ENCODE measurements around the gene RASL11B.
A peak's percentile ranks its signal among the peaks of the same experiment; 100 is the strongest.

The RASL11B gene

GRCh38 chr4:52876069-52876468 lies 14.0 kb downstream of the RASL11B start:
- DNase-seq: no peak

GRCh38 chr4:52877036-52877435 lies 14.9 kb downstream of the RASL11B start:
- DNase-seq: no peak

- no peak for DNase-seq
These were observed 15.6 kb downstream of the RASL11B start for GRCh38 chr4:52877694-52878093.

- no peak for DNase-seq
These were observed 17.4 kb downstream of the RASL11B start for GRCh38 chr4:52879471-52879870.

GRCh38 chr4:52880994-52881393 lies 18.9 kb downstream of the RASL11B start:
- no peak for DNase-seq

DNA sequence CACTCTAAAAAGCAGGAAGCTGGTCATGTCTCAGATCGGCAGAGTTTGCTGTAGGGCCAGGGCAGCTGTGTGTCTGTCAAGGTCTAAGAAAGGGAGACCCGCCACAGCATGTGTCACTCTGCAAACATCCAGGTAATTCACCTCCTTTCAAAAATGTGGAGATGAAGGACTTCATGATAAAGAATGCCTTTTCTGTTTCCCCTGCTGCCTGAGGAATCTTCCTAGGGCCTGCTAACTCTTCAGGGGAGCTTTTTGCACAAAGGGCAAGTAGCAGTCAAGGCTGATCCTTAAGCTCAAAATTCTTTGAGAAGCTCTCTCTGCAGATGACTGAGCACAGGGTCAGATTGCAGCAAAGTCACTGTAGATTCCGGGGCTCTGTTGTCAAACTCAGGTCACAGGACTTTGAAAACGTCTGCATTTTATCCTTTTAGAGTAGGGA lies 21.1 kb downstream of the RASL11B start:
- no peak for DNase-seq

DNA sequence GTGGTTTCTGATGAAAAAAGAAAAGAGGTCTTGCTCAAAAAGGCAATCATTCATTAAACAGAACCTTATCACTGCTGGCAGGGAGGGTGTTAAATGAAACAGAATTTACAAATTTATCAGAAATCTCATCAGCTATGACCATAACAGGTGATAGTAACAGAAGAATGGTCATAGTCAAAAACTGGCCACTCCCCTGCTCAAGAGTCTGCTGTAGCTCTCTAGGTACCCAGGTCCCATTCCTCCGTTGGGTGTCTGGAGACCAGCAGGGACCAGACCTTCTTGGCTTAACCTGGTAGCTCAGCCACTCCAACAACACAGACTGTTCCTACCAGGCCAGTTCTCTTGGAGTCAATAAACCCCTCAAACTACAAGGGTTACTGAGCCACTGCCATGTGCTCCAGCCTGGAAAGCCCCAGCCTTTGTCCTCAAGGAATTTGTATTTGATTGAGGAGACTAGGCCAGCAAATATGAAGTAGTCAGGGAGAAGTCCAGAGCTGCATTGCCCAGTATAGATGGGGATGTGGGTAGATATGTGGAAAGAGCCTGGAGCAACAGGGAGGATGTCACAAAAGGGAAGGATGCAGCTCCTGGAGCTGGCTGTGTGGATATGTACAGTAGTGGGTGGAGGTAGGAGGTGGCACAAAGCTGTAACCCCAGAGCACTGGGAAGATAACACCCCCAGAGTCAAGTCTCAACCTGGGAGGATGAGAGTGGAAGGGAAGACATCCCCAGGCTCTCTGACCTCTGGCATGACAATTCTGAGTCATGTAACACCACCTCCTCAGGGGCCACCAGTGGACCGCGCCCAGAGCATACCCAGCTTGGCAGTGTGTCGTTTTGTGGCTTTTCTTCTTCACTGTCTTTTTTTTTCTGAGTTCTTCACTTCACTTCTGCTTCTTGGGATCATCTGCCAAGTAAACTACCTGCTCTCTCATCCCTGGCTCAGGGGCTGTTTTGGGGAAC lies 21.9 kb downstream of the RASL11B start:
- no peak for DNase-seq

DNA sequence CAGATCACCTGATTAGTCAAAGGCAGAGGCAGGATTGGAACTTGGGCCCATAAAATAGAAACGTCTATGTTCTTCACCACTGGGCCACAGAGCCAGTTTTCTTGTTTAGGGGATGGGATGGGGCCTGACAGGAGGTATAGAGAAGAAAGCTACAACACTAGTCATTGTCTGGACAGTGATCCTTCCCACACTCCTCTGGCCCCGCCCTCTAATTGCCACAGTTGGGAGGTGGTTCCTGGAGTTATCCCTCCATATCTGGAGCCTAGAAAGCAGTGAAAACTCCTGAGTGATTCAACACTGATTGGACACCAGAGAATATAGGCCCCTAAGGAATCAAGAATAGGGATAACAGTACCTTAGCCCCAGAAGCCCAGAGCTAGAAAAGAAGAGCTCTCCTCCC lies 22.9 kb downstream of the RASL11B start:
- DNase-seq: no peak

DNA sequence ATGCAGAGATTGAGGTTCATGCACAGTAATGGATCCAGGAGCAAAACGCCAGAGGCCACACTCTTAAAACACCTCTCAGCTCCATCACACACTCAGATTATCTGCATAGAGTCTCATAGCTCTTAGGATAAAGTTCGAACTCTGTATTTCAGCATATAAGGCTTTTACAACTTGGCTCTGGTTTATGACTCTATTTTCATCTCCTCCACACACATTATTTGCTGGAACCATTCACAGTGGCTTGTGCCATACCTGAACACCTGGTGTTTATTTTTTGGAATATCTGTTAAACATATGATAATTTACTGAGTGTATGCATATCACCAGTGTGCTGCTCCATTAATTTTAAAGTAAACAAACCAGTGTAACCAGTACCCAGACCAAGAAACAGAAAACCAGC lies 27.2 kb downstream of the RASL11B start:
- DNase-seq: no peak

GRCh38 chr4:52889778-52890520 lies 27.8 kb downstream of the RASL11B start:
- DNase-seq: no peak

DNA sequence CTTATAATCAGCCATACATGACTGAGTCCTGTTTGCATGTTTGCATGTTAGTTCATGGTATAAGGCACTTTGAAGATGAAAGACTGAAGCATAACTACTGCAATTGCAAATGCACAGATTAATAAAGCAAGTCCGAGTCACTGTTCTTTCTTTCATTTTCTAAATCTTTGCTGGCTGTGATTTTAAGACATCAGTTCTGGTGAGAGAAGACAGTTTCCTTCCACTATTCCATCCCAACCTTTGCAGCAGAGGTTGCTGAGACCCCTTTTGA lies 28.3 kb downstream of the RASL11B start:
- DNase-seq: no peak

DNA sequence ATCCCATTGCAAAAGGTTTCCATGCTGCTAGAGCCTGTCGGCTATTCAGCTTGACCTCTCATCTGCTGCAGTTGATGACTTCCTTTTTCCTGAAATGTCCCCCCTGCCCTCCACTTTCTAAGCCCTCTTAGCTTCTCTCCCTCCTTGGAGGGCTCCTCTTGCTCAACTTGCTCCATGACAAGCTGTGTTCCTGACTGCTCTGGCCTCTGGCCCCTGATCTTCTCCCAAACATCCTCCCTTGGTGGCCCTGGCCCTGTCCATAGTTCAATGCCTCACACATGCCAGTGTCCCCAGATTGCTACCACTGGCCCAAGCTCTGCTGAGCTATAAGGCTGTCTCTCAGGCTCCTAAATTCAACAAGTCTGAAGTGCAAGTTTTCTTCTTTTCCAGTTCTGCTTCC lies 29.6 kb downstream of the RASL11B start:
- DNase-seq: no peak

DNA sequence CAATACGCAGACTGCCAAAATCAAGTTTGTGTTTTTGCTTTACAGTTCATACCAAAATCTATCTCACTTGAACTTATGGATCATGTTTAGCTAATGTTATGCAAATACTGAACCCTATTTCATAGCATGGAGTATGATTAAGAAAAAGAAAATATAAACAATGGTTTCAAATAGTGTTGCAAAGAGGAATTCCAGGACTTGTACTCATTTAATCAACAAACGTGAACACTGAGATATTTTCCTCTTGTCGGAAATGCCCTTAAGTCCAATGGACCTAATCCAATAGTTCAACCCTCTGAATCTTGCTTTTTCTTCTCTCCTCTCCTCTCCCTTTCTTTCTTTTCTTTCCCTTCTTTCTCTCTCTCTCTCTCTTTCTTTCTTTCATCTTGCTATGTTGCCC lies 30.8 kb downstream of the RASL11B start:
- DNase-seq: no peak

DNA sequence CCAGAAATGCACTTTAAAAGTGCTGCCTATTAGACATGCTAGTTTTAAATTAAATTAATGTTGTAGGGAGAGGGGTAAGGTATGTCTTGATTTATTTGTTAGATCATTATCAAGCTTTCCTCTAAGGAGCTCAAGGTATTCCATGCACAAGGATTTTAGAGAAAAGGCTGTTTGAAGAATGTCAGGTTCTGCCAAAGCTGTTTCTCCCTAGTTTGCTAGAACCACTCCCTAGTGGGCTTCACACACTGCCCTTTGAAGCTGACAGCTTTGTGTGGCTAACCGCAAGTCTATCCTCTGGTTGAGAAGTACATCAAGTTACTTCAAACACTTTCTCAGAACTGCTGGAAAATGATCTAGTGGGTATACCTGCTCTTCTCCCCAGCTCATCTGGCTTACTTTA lies 32.3 kb downstream of the RASL11B start:
- no peak for DNase-seq

GRCh38 chr4:52903273-52903672 lies 41.2 kb downstream of the RASL11B start:
- DNase-seq: no peak

GRCh38 chr4:52904421-52904820 lies 42.3 kb downstream of the RASL11B start:
- DNase-seq: no peak

- DNase-seq: no peak
These were observed 45.4 kb downstream of the RASL11B start for GRCh38 chr4:52907510-52907909.

DNA sequence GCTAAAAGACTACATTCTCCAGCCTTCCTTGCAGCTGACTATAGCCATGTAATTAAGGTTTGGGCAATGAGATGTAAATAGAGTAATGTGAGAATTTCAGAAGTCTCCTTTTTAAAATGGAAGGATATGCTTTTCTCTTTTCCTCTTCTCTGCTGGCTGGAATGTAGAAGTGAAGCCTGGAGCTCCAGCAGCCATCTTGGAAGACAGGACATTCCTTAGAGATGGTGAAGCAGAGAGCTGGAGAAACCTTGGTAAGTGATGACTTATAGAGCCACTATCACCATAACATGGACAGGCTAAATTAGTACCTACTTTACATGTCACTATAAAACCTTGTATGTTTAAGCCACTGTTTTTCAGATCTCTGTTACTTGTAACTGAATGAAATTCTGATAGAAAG lies 48.0 kb downstream of the RASL11B start:
- no peak for DNase-seq

DNA sequence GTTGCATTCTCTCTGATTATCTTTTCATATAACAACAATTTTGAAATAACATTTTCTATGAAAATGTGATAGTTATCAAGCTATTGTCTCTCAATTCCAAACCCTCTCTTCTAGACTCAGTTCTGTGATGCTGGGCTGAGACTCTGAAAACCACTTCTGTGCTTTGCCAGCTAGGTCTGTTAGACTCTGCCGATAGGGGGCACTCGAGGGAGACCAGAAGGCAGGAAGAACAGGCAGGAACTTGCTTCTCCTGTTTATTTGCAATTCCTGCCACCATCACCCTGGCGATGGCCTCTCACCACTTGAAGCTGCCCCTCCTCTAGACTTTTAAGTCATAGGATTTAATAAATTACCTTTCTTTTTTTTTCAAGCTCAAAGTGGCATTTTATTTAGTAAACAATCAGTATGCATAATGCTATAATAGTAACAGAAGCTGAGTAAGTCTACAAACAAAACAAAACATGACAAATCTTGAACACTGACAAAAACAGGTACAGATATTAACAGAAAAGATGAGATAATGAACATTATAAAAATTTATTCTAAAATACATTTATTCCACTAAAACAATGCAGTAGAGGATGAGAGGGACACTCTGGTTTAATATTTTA lies 49.7 kb downstream of the RASL11B start:
- DNase-seq: peak in 1 of 2 experiments; percentile 5

DNA sequence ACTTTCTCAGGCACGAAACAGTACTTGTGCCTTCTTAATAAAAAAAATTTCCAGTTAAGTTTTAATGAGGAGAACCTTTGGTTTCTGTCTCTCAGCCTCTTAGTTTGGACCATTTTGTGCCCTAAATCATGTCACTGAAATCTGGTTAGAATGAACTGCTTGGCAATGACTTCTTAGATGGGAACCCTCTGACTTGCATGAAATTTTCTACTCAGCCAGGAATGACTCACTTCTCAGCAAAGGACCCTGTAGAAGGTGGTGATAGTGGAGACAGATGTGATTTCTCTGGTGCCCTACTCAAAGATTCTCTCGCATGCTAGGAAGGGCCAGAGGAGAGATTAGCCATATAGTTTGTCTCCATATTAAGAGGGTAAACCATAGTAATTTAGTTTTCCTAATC lies 50.5 kb downstream of the RASL11B start:
- no peak for DNase-seq

DNA sequence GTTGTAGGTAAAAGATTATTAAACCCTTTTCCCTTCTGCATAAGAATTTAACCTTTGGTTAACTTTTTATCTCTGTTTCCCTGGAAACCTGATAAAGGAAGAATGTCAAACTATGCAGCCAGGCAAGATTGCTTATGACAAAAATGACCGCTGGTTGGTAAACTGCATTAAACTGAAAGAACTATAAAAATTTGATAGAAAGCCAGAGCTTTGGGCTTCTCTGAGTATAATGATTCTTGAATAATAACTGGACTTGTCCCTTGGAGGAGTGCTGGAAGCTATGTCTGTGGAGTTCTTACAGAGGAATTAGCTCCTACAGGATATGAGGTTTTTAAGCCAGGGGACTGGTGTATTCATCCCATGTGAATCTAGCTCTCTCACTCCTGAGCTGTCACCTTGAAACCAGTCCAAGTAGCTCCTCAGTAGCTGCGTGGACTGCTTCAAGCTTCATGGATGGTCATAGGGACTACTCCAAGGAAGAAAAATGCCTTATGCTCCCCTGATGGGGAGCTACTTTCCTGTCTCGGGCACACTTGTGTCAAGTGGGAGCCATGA lies 52.0 kb downstream of the RASL11B start:
- DNase-seq: no peak

DNA sequence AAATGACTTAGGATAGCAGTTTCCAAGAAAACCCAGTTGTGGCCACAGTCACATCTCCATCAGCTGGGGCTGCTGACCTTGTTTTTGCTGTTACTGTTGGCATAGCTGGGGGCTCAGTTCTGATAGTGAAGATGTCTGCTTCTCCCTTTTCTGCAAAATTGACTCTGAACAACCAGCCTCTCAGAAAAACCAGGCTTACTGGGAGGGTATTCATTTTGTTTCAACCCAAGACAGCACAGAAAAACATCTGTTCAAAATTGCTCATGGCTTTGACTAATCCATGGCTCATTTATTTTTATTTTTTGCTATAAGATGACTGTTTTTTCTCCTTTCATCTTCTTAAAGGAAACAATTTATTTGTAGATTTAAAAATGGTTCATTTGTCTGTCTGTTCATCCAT lies 53.1 kb downstream of the RASL11B start:
- DNase-seq: no peak

DNA sequence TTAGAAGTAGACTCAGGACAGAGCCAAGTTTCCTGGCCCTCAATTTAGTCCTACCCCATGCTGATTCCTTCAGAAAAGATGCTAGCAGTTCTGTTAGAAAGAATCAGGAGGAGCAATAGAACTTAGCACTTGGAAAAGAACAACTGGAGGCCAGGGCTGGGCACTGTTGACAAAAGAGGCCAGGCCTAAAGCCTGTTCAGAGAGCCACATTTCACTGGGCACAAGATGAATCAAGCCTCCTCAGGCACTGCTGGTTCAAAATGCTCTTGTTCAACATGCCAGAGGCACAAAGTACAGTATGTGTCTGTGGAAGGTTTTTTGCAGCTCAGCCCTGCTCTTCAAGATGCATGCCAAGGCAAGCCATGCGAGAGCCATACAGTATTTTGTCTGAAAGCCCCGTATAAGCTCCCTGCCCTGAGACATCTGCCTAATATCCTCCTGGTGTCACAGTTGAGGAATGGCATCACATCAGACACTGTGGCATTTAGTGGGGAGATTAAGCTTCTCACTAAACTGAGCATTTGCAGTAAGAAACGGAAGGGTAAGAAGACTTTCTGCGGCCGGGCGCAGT lies 53.7 kb downstream of the RASL11B start:
- DNase-seq: no peak

Measured in cerebellar nuclear complex (tissue), 1 donor.